LNCaP clone FGC (cell line): Measurements from ENCODE around the gene BRF1.
"Not testable (repeated sequence)": the region's sequence is repeated elsewhere in the genome, so short reads cannot be mapped to it uniquely, and the experiment has no call there.

Experiments
- DNase-seq: peaks from one replicate; pipeline ENCODE4 v3.0.0-alpha.2; 2011; ENCODE audit warnings: low read depth
- H3K4me3 ChIP-seq: 2 replicates; pipeline ENCODE4 v1.5.1; 2011; ENCODE audit warnings: mild to moderate bottlenecking, low read depth, low read length, control low read depth
- TF ChIP-seq, protein P1 (sequence below): IDR thresholded peaks from 2 replicates; pipeline ENCODE4 v1.5.1; 2012; ENCODE audit warnings: mild to moderate bottlenecking; ENCODE audit not compliant: control insufficient read depth, insufficient read depth; ENCODE audit errors: extremely low read depth

BRF1 gene

DNA sequence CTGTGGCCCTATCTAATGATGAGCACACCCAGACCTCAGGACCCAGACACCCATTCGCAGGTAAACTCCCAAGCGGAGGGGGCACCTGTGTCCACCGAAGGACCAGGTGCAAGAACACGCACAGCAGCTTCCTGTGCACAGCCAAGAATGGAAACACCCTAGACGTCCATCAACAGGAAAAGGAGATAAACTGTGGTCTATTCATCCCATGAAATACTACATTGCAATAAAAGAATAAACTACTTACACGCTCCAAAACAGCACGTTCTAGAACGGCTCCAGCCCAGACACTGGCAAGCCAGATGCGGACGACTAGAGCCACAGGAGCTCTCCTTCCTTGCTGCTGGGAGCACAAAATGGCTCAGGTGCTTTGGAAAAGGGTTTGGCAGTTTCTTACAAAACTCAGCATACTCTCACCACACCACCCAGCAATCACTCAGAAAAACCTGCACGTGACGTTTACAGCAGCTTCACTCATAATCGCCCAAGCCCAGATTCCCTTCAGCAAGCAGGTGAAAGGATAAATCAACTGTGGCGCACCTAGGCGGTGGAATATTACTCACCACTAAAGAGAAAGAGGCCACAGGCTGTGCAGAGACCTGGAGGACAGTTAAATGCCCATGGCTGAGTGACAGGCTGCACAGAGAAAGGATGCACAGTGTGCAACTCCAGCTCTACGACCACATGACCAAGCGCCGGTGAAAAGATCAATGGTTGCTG lies 21.0 kb downstream of the BRF1 start:
- no peak for DNase-seq
- TF ChIP-seq, protein P1, sequence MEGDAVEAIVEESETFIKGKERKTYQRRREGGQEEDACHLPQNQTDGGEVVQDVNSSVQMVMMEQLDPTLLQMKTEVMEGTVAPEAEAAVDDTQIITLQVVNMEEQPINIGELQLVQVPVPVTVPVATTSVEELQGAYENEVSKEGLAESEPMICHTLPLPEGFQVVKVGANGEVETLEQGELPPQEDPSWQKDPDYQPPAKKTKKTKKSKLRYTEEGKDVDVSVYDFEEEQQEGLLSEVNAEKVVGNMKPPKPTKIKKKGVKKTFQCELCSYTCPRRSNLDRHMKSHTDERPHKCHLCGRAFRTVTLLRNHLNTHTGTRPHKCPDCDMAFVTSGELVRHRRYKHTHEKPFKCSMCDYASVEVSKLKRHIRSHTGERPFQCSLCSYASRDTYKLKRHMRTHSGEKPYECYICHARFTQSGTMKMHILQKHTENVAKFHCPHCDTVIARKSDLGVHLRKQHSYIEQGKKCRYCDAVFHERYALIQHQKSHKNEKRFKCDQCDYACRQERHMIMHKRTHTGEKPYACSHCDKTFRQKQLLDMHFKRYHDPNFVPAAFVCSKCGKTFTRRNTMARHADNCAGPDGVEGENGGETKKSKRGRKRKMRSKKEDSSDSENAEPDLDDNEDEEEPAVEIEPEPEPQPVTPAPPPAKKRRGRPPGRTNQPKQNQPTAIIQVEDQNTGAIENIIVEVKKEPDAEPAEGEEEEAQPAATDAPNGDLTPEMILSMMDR: no peak
- no peak overlapping the region for H3K4me3 ChIP-seq

DNA sequence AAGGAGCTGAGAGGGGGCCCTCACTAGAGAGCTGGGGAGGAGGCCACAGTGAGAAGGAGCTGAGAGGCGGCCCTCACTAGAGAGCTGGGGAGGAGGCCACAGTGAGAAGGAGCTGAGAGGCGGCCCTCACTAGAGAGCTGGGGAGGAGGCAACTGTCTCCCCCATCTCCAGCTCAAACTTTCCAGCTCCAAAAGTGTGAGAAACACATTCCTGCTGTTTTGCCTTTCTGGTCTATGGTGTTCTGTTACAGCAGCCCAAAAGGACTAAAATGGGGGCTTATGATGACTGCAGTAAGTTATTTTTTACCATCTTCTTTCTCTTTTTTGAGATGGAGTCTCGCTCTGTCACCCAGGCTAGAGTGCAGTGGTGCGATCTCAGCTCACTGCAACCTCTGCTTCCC lies 23.4 kb downstream of the BRF1 start:
- not testable (repeated sequence) for DNase-seq

DNA sequence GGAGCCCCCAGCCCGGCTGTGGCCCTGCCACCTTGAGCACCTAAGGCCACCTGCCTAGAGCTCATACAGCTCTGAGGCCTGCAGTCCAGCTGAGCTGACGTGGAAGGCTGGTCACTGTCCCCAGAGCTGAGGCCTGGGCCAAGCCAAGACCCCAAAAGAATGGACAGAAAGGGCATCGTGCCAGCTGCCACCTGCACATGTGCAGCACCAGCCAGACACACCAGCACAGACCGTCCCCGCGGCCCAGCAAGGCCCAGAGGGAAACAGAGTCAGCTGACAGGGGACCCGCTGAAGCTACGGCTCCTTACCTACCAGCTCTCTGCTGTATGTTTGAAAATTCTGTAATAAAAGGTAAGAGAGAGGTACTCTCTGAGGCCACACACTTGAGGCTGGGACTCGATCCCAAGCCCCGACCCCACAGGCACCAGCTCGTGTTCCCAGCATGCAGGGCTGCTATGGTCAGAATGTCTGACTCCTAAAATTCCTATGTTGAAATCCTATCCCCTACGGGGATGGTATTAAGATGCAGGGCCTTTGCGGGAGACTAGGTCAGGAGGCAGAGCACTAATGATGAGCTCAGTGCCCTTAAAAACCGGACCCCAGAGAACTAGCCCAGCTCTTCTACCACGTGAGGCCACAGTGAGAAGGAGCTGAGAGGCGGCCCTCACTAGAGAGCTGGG lies 25.4 kb downstream of the BRF1 start:
- DNase-seq: no peak
- TF ChIP-seq, protein P1: no peak
- no peak overlapping the region for H3K4me3 ChIP-seq

More for the DNA sequence above, 23.4 kb downstream of the BRF1 start:
- H3K4me3 ChIP-seq: not testable (repeated sequence)

DNA sequence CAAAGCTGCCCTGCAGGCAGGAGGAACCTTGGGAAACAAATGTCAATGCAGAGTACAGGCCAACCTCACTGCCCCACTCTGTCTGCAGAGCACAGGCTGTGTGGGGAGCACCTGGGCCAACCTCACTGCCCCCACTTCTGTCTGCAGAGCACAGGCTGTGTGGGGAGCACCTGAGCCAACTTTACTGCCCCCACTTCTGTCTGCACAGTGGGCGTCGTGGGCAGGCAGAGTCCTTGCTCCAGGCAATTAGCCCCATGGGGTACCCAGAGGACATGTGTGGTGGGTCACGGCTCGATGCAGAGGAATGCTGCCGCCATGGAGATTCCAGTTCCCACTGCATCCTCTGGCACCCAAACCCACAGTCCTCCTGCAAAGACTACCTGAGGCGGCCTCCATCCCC lies 26.2 kb downstream of the BRF1 start:
- no peak overlapping the region for H3K4me3 ChIP-seq
- no peak for DNase-seq
- TF ChIP-seq, protein P1: no peak

DNA sequence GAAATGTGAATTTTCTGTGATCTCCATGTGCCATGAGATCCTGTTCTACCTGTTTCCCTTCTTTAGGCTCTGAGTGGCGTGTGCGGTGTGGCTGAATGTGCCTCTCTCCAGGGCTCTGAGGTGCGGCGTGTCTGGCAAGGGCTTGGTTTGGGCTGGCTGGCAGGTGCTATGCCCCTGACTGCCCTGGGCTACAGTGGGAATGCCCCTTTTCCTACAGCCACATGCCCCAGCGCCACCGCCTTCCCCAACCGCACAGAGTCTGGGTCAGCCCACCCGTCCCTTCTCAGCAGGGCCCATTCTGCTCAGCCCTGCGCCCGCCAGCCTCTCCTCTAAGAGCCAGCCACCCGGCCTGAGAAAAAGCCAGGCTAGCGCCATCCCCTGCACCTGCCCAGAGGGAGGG lies 27.7 kb downstream of the BRF1 start:
- peak; percentile 62 for DNase-seq
- H3K4me3 ChIP-seq: no peak overlapping the region
- TF ChIP-seq, protein P1: no peak

DNA sequence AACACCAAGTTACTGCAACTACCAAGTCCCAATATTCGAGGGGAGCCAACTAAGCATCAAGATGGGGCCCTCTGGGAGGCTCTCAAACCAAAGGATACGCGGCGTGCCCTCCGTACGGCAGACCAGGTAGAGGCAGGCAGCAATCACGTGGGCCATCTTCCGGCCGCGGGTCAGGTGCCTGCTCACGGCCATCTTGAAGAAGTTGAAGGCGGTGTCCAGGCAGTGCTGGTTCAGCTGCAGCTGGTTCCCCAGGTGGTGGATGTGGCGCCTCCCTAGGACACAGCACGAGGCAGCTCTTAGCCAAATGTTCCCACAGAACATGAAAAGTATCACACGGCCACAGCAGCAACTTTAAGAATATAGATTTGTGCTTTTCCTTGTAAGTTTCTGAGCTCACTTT lies 28.2 kb downstream of the BRF1 start:
- no peak for DNase-seq
- no peak overlapping the region for H3K4me3 ChIP-seq
- TF ChIP-seq, protein P1: no peak

DNA sequence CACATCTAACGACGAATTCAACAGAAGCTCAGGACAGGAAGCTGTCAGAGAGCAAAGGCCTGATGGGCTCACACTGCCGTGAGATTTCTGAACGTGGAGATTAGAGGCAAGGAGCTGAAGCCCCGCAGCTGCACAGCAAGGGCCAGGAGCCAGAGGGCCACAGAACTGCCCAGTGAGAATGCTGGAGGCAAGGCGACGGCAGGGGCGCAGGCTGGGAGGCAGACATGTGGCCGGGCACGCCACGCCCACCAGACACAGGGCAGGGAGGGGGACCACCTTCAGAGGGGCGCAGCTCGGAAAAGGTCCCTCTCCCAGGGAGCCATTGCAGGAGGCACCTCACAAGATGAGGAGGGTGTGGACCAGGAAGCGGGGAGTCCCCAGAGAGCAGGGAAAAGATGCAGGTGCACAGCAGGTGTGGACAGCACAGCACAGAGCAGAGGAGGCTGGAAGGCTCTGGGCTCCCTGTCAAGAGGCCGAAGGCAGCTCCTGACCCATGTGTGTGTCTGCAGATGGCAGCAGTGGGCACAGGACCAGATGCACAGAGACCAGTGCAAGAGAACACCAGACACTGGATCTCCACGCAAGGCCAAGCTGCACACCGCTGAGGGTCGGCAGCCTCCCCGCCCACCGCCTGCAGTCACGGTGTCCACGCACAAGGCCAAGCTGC lies 29.4 kb downstream of the BRF1 start:
- no peak overlapping the region for H3K4me3 ChIP-seq
- no peak for DNase-seq
- TF ChIP-seq, protein P1: no peak; the same call in 1 of the 2 replicates
